ENCODE results near the gene TMEM174. TPM values are rescaled to one million over a fixed set of nuclear protein-coding genes. Genes with fewer than 3 reads are reported as not detected.

Gene TMEM174
- total and polyA plus RNA-seq, 2 of the 4 experiments (the other 2 are of a cell fraction): not detected

DNA sequence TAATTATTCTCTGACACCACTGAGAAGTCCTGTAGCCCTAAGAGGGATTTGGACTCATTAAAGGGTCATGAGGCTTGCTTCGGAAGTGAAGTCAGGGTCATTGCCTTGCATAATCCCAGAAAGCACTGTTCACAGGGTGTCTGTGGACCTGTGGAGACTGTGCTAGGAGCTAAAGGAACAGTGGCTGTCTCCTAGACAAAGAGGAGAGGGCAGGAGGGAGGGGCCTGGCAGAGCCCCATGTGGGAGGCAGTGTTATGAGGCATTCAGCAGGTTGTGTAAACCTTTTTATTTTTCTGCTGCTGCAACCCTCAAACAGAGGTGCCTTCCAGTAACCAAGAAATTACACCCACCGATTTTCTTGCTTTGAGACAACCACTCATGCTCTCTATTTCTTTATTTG is 3.3 kb downstream of the TMEM174 start:
- Histone ChIP-seq H2AK9ac (replicated peaks; ENCODE audit: low read depth, low read length, poor library complexity) (no peak overlapping the region), H3K56ac (ENCODE audit: extremely low read depth, insufficient read depth, low read length) (no peak overlapping the region), H2AK5ac (ENCODE audit: low read depth, low read length) (no peak overlapping the region), H3K18ac (ENCODE audit: low read depth, low read length) (no peak overlapping the region), H3K4ac (ENCODE audit: low read depth, low read length) (no peak overlapping the region), H2BK20ac (ENCODE audit: low read depth, low read length) (no peak overlapping the region), H2AFZ (replicated peaks; ENCODE audit: low read length, poor library complexity) (no peak overlapping the region), H3K36me3 (ENCODE audit: control insufficient read depth, insufficient read depth, low read length) (no peaks in the 10 kb centered on the region), H4K8ac (ENCODE audit: low read depth in 2 of 2, low read length in 2 of 2) (no peak overlapping the region), H2BK120ac (ENCODE audit: low read depth, low read length) (no peak overlapping the region), H3K79me1 (ENCODE audit: low read depth in 1 of 2, low read length in 2 of 2) (no peaks in the 10 kb centered on the region), H3K9me1 (ENCODE audit: insufficient read depth, low read length) (no peaks in the 10 kb centered on the region), H3K23ac (ENCODE audit: low read depth, low read length) (no peak overlapping the region), H2BK15ac (ENCODE audit: low read depth, low read length) (no peak overlapping the region), H3K9ac (ENCODE audit: low read depth, low read length) (no peak overlapping the region), H3K4me3 (ENCODE audit: insufficient read depth, low read depth, low read length) (no peak overlapping the region), H3K9me3 (ENCODE audit: control insufficient read depth, insufficient read depth, low read length) (no peaks in the 10 kb centered on the region), H4K5ac (ENCODE audit: low read depth, low read length) (no peak overlapping the region), H3K4me2 (ENCODE audit: low read depth, low read length) (no peak overlapping the region), H3K14ac (replicated peaks; ENCODE audit: low read depth, low read length) (no peak overlapping the region), H3K27ac (ENCODE audit: insufficient read depth, low read length) (no peak overlapping the region), H4K91ac (ENCODE audit: insufficient read depth, low read depth, low read length) (no peak overlapping the region), H3K4me1 (ENCODE audit: control insufficient read depth, insufficient read depth, low read length) (peaks cover 2% of the 10 kb centered on the region; the same call in 1 of the 2 replicates), H3K27me3 (ENCODE audit: control insufficient read depth, insufficient read depth, low read length) (peaks cover 19% of the 10 kb centered on the region), H2BK5ac (ENCODE audit: low read depth, low read length, poor library complexity, severe bottlenecking) (no peak overlapping the region), H4K20me1 (ENCODE audit: insufficient read depth, low read length) (no peaks in the 10 kb centered on the region)
- no peak for TF ChIP-seq POLR2A (IDR thresholded peaks at IDR 0.05; ENCODE audit: low read depth, low read length)
- TF ChIP-seq MXI1 (IDR thresholded peaks at IDR 0.05; ENCODE audit: borderline replicate concordance, low read depth, low read length): no peak
- TF ChIP-seq MAFK (IDR thresholded peaks at IDR 0.05; ENCODE audit: low read depth, low read length): no peak
- TF ChIP-seq BHLHE40 (IDR thresholded peaks at IDR 0.05; ENCODE audit: low read depth, low read length): no peak
- no peak for TF ChIP-seq USF2 (IDR thresholded peaks at IDR 0.05; ENCODE audit: low read depth, low read length)
- no peak for TF ChIP-seq RAD21 (IDR thresholded peaks at IDR 0.05; ENCODE audit: low read length)
- TF ChIP-seq FOS (IDR thresholded peaks at IDR 0.05; ENCODE audit: low read depth, low read length): no peak
- no peak for TF ChIP-seq SMC3 (IDR thresholded peaks at IDR 0.05; ENCODE audit: low read depth, low read length)
- TF ChIP-seq CHD1 (IDR thresholded peaks at IDR 0.05; ENCODE audit: low read depth, low read length): no peak
- TF ChIP-seq, protein P1, sequence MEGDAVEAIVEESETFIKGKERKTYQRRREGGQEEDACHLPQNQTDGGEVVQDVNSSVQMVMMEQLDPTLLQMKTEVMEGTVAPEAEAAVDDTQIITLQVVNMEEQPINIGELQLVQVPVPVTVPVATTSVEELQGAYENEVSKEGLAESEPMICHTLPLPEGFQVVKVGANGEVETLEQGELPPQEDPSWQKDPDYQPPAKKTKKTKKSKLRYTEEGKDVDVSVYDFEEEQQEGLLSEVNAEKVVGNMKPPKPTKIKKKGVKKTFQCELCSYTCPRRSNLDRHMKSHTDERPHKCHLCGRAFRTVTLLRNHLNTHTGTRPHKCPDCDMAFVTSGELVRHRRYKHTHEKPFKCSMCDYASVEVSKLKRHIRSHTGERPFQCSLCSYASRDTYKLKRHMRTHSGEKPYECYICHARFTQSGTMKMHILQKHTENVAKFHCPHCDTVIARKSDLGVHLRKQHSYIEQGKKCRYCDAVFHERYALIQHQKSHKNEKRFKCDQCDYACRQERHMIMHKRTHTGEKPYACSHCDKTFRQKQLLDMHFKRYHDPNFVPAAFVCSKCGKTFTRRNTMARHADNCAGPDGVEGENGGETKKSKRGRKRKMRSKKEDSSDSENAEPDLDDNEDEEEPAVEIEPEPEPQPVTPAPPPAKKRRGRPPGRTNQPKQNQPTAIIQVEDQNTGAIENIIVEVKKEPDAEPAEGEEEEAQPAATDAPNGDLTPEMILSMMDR (conservative IDR thresholded peaks at IDR 0.05; ENCODE audit: low read depth, low read length): no peak
- no peak for TF ChIP-seq NFE2L2 (IDR thresholded peaks at IDR 0.05; ENCODE audit: low read depth, low read length)
- no peak for TF ChIP-seq RFX5 (IDR thresholded peaks at IDR 0.05; ENCODE audit: low read depth, low read length)
- no peak for TF ChIP-seq CEBPB (IDR thresholded peaks at IDR 0.05; ENCODE audit: low read depth, low read length)
- no peak for TF ChIP-seq MAZ (IDR thresholded peaks at IDR 0.05; ENCODE audit: borderline replicate concordance, low read depth, low read length)
- TF ChIP-seq RCOR1 (IDR thresholded peaks at IDR 0.05; ENCODE audit: insufficient replicate concordance, low read length): no peak
- TF ChIP-seq, protein P2, sequence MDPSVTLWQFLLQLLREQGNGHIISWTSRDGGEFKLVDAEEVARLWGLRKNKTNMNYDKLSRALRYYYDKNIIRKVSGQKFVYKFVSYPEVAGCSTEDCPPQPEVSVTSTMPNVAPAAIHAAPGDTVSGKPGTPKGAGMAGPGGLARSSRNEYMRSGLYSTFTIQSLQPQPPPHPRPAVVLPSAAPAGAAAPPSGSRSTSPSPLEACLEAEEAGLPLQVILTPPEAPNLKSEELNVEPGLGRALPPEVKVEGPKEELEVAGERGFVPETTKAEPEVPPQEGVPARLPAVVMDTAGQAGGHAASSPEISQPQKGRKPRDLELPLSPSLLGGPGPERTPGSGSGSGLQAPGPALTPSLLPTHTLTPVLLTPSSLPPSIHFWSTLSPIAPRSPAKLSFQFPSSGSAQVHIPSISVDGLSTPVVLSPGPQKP (IDR thresholded peaks at IDR 0.05; ENCODE audit: borderline replicate concordance, low read depth, low read length): no peak
- no peak for DNase-seq
- no peak for ATAC-seq (ENCODE audit: low read depth)
- intact Hi-C loops (cut with micrococcal nuclease): no loop called here
- ChIA-PET CTCF (interaction anchor here (1.5 kb wide), 1 partner anchor 12 kb away, joined by 3 read pairs; no protein-coding TSS in a partner anchor), POLR2A (ENCODE audit: unreplicated experiment) (no interaction called here)
- in situ Hi-C loops (cut with MboI; ENCODE audit: low sequenced_read_pairs): no loop called here
- dilution Hi-C loops (cut with HindIII; ENCODE audit: low sequenced_read_pairs, unreplicated experiment): no loop called here
- 58% methylated on average over 2 of the region's 2 CpGs; no CpG with 5 or more reads in 1 of the 2 experiments for WGBS, 2 experiments (ENCODE audit: extremely low coverage in 2 of 2, insufficient read length in 1 of 2)
- no TSS peak for BruUV-seq (replicated peaks)

Measured in IMR-90 (cell line).